Fibroblast of the aortic adventitia (primary cell): ENCODE results near the gene TMED8. TPM values are rescaled to one million over a fixed set of nuclear protein-coding genes. Genes with fewer than 3 reads are reported as not detected.

ENCODE experiments used
- DNase-seq: peaks from one replicate; pipeline ENCODE4 v3.0.0-alpha.2; 2010; ENCODE audit warnings: low read depth
- H3K4me3 ChIP-seq: 2 replicates; pipeline ENCODE4 v1.5.1; 2011; ENCODE audit warnings: low read depth, mild to moderate bottlenecking, control low read depth, low read length, moderate library complexity
- CTCF ChIP-seq: IDR thresholded peaks from 2 replicates; pipeline ENCODE4 v1.5.1; 2011; ENCODE audit warnings: mild to moderate bottlenecking, low read length, control low read depth, inconsistent platforms; ENCODE audit not compliant: insufficient read depth
- total RNA-seq: library from RNA; depleted of rRNA; stranded (reverse); fragments of >200 nt; gene quantifications from 2 replicates; pipeline ENCODE4 v1.2.3, GENCODE V29; 2012; ENCODE audit warnings: low replicate concordance

The TMED8 gene
- total RNA-seq, 1 donor = 14.5 TPM

DNA sequence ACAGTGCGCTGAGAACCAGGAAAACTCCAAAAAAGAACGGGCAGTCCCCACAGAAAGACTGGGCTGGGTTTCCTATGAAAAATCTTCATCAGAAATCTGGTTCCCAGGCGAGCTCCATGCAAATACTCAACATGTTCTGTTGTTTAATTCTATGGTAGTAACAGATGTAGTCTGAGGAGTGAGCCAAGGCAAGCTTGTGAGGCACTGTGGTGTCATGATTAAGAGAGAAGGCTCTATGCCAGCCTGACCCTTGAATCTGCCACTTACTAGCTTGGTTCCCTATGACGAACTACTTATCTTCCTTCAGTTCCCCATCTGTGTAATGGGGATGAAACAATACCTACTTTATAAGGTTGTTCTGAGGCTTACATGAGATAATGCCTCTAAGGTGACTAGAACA is 66.9 kb downstream of the TMED8 start:
- DNase-seq = peak; percentile 26
- TF ChIP-seq CTCF = no peak
- no peak overlapping the region for H3K4me3 ChIP-seq

GRCh38 chr14:77309131-77309530 is 67.8 kb downstream of the TMED8 start:
- TF ChIP-seq CTCF = no peak
- no peak for DNase-seq
- H3K4me3 ChIP-seq = no peak overlapping the region

DNA sequence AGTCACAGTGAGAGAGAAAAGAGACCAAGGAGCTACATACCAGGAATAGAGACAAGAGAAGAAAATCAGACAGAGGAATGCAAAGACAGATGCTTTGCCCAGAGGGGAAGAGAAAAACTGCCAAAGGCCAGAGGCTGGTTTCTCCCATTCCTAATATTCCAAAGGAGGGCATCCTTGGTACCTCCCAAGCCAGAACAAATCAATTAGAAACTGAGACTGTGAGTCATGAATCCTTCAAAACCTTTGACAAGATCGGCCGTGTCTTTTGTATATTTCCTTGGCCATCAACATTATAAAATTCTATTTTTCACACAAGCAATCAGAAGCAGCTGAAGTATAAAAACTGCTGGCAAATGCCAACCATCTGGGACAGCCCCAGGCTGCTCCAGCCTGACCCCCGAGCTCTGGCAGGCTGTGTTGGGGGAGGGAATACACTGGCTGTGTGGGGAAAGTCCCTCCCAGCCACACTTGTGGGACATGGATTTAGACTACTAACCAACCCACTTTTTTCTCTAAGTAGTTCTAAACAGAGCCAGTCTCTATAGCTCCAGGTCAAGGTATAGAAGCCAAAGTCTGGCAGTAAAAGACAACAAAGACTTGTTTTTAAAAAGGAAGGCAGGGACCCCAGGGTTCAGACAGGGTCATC is 69.9 kb downstream of the TMED8 start:
- no peak for TF ChIP-seq CTCF
- H3K4me3 ChIP-seq = no peak overlapping the region
- peak; percentile 45 for DNase-seq

DNA sequence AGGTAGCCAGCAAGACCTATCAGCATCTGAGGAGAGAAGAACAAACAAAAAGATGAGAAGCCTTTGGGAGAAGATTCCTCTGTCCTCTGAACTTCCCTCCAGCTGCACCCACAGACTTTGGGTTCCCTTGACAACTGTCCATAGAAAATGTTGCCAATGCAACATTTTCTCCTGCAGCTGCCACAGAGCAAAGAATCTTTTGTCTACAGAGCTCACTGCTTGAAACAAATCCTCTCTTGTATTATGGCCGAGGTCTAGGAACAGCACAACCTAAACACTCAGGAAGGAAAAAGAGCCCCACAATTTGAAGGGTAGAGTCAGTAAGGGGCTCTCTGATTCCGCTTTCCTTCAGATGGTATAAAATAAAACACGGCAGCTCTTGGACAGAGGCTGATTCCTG is 70.5 kb downstream of the TMED8 start:
- DNase-seq = no peak
- TF ChIP-seq CTCF = no peak

DNA sequence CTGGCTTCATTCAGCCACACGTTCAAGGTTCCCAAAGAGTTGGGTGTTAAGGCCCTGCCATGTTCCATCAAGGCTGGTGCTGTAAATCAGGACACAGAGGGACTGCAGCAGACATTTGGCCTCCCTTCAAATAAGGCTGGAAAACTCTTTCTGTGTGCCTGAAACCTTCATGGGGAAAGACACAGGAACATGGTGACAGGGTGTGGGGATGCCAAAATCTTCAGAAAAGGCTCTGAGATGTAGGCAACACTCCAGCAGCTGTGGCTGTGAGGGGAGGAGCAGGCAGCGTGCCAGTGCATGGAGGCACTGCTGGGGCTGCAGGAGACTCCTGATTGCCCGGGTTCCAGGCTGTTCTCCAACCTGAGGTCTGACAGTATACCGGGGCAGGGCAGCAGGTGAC is 71.2 kb downstream of the TMED8 start:
- H3K4me3 ChIP-seq = no peak overlapping the region
- no peak for TF ChIP-seq CTCF
- DNase-seq = no peak

More for the DNA sequence above, 70.5 kb downstream of the TMED8 start:
- H3K4me3 ChIP-seq = no peak overlapping the region

DNA sequence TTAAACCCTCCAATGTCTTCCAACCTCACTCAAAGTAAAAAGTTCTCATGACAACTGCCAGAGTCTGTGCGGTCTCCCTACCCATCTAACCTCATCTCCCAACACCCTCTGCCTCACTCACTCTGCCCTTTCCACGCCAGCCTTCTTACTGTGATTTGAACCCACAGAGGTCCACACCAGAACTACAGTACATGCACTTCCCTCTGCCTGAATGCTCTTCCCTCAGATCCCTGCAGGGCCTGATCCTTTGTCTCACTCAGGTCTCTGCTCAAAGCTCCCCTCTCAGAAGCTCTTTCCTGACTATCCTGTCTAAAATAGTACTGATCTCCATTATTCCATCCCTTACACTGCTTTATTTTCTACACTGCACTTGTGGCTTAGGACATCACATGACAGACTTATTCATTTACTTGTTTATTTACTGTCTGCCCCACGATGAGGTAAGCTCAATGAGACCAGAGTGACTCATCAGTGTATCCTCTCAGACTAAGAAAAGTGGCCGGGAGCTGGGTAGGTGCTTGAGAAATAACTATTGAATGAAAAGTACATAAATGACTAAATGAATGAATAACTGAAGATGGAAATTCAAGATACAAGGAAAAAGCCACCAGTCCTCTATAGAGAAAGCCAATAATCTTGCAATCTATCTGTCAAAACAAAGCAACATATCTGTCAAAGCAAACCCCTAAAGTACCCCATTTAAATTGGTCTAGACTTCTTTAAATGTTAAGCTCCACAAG is 73.3 kb downstream of the TMED8 start:
- DNase-seq = peak; percentile 86
- no peak overlapping the region for H3K4me3 ChIP-seq
- TF ChIP-seq CTCF = no peak
